HL-60/S4 (cell line): Measurements from ENCODE around the gene CPEB1.

ENCODE experiments used
- in situ Hi-C: fragments of 300-500 bp; cut with MboI; formaldehyde crosslinking; loops from 2 replicates; pipeline ENCODE4 v1.14.3; 2022; ENCODE audit warnings: low sequenced_read_pairs

CPEB1 gene

GRCh38 chr15:82548700-82549099 is 98.5 kb downstream of the CPEB1 start:
- in situ Hi-C loops = loop anchor here (25.0 kb wide), 3 partner anchors 289 to 1236 kb away; partner anchors contain the start of genes C15orf40 and STARD5

- in situ Hi-C loops = loop anchor here (25.0 kb wide), 3 partner anchors 292 to 1233 kb away; partner anchors contain the start of genes C15orf40 and STARD5
Measured at GRCh38 chr15:82545478-82545877, 101.7 kb downstream of the CPEB1 start.

DNA sequence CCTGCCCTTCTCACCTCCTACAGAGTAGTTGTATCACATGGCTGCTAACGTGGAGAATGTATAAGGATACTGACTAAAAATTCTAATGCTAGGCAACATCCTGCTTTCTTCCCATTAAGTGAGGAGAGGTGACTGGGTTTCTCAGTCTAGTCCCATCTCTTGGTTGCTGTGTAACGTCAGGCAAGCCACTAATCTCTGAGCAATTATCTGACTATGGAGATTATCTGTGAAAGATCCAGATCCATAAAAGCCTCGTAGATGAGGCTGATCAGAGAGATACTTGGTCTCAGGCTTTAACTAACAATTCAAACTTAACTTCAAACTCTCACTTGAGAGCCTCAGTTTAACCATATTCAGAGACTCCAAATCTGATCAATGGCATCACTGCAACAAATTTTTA is 102.2 kb downstream of the CPEB1 start:
- in situ Hi-C loops = loop anchor here (25.0 kb wide), 3 partner anchors 292 to 1233 kb away; partner anchors contain the start of genes C15orf40 and STARD5

GRCh38 chr15:82544431-82544830 is 102.7 kb downstream of the CPEB1 start:
- in situ Hi-C loops = loop anchor here (25.0 kb wide), 3 partner anchors 293 to 1232 kb away; partner anchors contain the start of genes C15orf40 and STARD5

GRCh38 chr15:82543160-82543559 is 104.0 kb downstream of the CPEB1 start:
- in situ Hi-C loops = loop anchor here (25.0 kb wide), 3 partner anchors 294 to 1231 kb away; partner anchors contain the start of genes C15orf40 and STARD5

GRCh38 chr15:82540984-82541431 is 106.2 kb downstream of the CPEB1 start:
- in situ Hi-C loops = loop anchor here (25.0 kb wide), 3 partner anchors 296 to 1229 kb away; partner anchors contain the start of genes C15orf40 and STARD5

DNA sequence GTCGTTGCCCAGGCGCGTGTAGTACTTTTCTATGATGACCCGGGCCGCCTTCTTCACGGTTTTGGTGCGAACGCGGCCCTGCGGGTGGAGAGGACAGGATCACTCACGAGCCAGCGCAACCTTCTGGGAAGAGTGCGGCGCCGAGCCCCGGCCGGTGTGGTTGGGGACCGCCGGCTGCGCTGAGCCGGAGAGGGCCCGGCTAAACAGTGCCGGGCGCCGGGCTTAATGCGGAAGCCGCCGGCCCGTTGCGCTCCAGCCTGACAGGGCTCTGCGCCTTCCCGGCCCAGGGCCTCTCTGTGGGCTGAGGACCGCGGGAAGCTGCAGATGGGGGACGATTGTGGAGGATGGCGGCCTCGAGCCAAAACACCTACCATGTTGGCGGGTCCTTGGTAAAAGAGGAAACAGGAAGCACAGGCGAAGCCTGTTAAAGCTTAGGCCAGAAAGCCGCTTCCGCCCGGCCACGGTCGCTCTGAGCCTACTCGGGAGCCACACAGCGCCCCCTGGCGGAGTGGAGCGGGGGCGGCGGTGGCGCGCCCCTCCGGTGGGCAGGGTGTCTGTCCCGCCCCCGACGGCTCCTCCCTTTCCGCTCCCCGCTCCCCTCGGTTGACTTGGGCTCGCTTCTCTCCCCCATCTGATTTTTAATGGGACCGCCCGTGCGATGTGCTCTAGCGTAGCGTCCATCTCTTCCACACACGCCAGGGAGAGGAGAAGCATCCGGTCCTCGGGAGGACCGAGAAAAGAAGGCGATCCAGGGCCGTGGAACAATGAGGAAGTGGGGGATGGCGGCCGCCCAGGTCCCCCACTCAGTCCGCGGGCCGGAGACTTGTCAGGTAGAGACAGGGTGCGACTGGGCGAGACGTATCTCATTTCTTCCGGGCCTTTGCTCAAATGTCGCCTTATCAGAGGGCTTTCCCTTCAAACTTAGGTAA is 106.8 kb downstream of the CPEB1 start, which contains the start of gene RPS17:
TSS of gene RPS17 (minus strand) at position 403 of the 929 bp plus-strand sequence. CDS start at position 374, 29 bp downstream.
- in situ Hi-C loops = loop anchor here (25.0 kb wide), 3 partner anchors 297 to 1228 kb away; partner anchors contain the start of genes C15orf40 and STARD5

- in situ Hi-C loops = loop anchor here (25.0 kb wide), 3 partner anchors 298 to 1227 kb away; partner anchors contain the start of genes C15orf40 and STARD5
Measured at GRCh38 chr15:82539691-82540054, 107.5 kb downstream of the CPEB1 start.

DNA sequence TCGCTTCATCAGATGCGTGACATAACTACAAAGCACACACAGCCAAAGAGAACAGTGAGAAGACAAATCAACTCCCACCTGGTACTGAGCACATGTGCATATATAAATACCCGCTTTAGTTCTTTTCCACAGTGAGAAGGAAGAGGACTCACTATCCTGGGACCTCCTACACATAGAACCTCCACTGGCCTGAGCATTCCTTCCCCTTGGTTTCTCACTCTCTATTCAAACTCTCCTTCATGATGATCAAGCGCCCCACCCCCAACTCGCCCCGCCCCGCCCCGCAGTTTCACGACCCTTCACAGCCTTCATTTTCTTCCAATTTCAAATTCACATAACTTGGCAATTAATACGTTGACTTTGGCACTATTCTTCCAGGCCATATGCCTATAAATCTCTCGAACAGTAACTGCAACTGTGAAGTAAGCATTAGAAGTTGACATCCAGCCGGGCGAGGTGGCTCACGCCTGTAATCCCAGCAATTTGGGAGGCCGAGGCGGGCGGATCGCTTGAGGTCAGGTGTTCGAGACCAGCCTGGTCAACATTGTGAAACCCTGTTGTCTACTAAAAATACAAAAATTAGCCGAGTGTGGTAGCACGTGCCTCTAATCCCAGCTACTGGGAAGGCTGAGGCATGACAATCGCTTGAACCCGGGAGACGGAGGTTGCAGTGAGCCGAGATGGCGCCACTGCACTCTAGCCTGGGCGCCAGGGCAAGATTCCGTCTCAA is 108.0 kb downstream of the CPEB1 start:
- in situ Hi-C loops = loop anchor here (25.0 kb wide), 3 partner anchors 298 to 1227 kb away; partner anchors contain the start of genes C15orf40 and STARD5

- in situ Hi-C loops = loop anchor here (25.0 kb wide), 3 partner anchors 300 to 1225 kb away; partner anchors contain the start of genes C15orf40 and STARD5
Measured at GRCh38 chr15:82537351-82537908, 109.7 kb downstream of the CPEB1 start.

DNA sequence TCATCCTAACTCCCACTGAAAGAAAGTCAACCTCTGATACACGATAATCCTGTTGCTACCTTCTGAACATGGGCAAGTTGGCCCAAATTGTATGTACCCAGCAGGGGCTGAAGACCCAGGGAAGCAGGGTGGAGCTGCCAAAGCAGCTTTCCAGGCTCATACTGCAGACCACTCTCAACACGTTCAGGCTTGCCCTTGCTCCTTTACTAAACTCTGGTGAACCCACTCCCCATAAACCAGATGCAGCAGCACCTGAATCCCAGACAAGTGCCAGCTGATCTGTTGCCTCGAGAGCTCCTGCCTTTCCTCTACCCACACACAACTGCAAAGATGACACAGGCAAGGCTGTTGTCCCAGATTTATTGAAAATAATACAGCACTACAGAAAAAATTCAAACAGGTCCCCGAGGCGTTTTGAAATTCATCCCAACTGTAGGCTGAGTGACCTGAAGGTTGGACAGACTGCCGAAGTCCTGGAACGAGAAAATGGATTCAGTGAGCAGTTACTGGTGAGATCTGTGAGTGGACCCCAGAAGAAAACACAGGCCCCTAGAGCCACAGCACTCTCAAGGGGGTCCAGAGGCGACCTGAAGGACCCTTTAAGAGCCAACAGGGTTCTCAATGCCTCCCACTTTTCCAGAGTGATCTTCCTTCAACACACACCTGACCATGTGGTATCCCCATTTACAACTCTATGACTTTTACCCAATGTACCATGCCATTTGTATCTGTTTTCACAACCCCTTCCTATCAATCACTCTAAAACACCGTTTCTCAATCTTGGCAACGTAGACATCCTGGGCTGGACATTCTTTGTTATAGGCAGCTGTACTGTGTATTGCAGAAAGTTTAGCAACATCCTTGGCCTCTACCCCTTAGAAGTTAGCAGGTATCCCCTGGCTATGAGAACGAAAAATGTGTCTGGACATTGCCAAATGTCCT is 110.5 kb downstream of the CPEB1 start:
- in situ Hi-C loops = loop anchor here (25.0 kb wide), 3 partner anchors 301 to 1224 kb away; partner anchors contain the start of genes C15orf40 and STARD5

DNA sequence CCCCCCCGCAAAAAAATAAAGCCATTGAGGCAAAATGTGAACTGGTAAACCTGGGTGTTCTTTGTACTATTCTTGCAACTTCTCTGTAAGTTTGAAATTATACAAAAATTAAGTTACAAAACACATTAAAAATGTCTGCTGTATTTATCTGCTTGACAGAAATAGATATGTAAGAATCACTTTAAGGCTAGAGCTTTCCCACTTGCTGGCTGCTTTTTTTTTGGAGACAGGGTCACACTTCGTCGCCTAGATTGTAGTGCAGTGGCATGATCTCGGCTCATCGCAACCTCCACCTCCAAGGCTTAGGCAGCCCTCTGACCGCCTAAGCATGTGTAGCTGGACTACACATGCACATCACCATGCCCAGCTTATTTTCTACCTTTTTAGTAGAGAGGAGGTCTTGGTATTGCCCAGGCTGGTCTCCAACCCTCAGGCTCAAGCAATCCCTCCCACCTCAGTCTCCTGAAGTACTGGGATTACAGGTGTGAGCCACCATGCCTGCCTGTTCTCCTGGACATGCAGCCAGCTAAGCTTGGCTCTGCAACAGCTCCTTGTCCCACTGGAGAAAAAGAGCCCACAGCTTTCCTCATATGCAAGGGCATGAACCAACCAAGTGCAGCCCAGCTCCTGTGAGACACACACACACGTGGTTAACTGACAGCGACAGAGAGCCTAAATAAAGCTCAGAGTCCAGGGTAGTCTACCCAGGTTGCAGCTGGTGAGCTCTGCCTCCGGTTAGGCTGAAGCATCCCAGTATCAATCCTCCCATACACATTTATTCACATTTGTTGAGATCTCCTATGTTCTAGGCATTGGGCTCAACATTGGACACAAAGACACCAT is 111.4 kb downstream of the CPEB1 start:
- in situ Hi-C loops = loop anchor here (25.0 kb wide), 3 partner anchors 302 to 1223 kb away; partner anchors contain the start of genes C15orf40 and STARD5

DNA sequence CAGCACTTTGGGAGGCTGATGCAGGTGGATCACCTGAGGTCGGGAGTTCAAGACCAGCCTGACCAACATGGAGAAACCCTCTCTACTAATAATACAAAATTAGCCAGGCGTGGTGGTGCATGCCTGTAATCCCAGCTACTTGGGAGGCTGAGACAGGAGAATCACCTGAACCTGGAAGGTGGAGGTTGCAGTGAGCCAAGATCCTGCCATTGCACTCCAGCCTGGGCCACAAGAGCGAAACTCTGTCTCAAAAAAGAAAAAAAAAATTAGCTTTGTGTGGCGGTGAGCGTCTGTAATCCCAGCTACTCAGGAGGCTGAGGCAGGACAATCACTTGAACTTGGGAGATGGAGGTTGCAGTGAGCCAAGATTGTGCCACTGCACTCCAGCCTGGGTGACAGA is 112.0 kb downstream of the CPEB1 start:
- in situ Hi-C loops = loop anchor here (25.0 kb wide), 3 partner anchors 302 to 1223 kb away; partner anchors contain the start of genes C15orf40 and STARD5

DNA sequence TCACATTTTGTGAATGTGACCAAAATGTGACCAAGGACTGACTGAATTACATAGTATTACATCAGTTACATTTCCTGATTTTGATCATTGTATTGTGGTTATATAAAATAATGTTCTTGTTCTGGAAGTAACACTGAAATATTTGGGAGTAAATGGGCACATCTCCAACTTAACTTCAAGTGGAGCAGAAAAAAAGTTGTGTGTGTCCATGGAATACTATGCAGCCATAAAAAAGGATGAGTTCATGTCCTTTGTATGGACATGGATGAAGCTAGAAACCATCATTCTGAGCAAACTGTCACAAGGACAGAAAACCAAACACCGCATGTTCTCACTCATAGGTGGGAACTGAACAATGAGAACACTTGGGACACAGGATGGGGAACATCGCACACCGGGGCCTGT is 112.7 kb downstream of the CPEB1 start:
- in situ Hi-C loops = loop anchor here (25.0 kb wide), 3 partner anchors 303 to 1222 kb away; partner anchors contain the start of genes C15orf40 and STARD5

GRCh38 chr15:82533801-82534200 is 113.4 kb downstream of the CPEB1 start:
- in situ Hi-C loops = loop anchor here (25.0 kb wide), 3 partner anchors 304 to 1222 kb away; partner anchors contain the start of genes C15orf40 and STARD5

DNA sequence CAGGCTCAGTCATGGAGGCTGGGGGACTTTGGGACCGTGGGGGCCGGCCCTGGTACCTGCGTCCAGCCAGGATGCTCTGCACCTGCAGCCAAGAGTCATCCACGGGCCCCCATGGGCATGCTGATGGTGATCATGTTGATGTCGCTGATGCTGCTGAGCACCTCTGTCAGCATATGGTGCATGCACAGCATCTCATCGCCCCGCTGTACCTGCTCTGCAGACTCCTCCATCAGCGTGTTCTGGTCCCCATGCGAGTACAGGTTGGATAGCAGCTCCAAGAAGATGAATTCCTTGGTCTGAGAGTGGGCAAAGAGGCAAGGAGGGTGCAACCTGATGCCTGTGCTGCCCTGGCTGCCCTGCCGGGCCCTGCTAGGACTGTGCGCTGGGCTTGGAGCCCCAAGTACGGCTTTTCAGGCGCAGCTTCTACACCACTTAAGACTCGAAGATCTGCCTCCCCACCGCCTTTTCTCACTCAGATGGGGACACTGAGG is 114.1 kb downstream of the CPEB1 start:
- in situ Hi-C loops = loop anchor here (25.0 kb wide), 3 partner anchors 304 to 1221 kb away; partner anchors contain the start of genes C15orf40 and STARD5

DNA sequence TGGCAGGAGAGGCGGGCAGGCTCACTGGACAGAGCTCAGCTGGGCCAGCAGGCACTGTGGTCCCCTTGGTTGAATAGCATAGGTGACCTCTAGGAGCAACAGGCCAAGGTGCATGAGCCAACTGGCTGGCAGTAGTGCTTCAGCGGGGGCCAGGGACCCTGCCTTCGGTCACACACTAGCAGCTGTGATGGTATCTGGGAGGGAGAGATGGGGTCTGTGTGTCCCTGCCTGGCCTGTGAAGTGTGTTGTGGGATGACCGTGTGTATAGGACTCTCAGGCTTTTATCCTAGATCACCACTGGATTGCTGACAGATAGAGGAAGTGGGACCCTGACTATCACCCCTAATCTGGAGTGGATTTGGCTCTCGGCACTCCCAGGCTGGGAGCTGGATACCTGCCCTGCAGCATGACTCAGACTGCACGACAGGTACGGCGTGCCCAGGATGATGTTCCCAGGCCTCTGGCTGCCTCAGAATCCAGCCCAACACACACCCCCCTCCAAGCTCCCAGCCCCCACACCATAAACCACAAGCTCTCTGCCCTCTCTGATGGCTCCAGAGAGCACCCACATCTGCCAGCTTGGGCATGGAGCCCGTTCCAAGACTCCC is 114.7 kb downstream of the CPEB1 start:
- in situ Hi-C loops = loop anchor here (25.0 kb wide), 3 partner anchors 305 to 1220 kb away; partner anchors contain the start of genes C15orf40 and STARD5
